GM12878 (cell line): Measurements from ENCODE around the gene GRK1. TPM values are rescaled to one million over a fixed set of nuclear protein-coding genes. Genes with fewer than 3 reads are reported as not detected.

Experiments
- ATAC-seq: fragments of 200-7000 bp; cut with Tn5 transposase; 3 replicates; pipeline ENCODE4 v1.9.1; 2020; ENCODE audit warnings: mild to moderate bottlenecking, moderate library complexity
- BruUV-seq: library from RNA; stranded (reverse); fragments of 400-500 nt; replicated peaks from 2 replicates; lab custom pipeline; 2021; lab: Mats Ljungman, UMichigan
- CTCF ChIA-PET: fragments of 300-600 bp; sonication (Branson Sonifier 250); formaldehyde crosslinking; extraction: SDS; loops from one replicate; lab custom pipeline; 2021; ENCODE audit warnings: inconsistent platforms; lab: Yijun Ruan, JAX
- POLR2A ChIA-PET: fragments of 350-600 bp; formaldehyde crosslinking; extraction: SDS; loops from one replicate; lab custom pipeline; 2021; ENCODE audit warnings: inconsistent platforms; lab: Charles Lee
- RAD21 ChIA-PET: fragments of 300-600 bp; sonication (Branson Sonifier 250); formaldehyde crosslinking; loops from one replicate; lab custom pipeline; 2023; ENCODE audit warnings: antibody characterized with exemption; ENCODE audit not compliant: unreplicated experiment; lab: Charles Lee
- SMC1A ChIA-PET: fragments of 300-600 bp; sonication (Branson Sonifier 250); formaldehyde crosslinking; loops from one replicate; lab custom pipeline; 2023; ENCODE audit not compliant: unreplicated experiment, uncharacterized antibody; lab: Charles Lee
- DNase-seq: peaks from one replicate; pipeline ENCODE4 v3.0.0-alpha.2; 2011; ENCODE audit warnings: low read depth, low spot score
- FAIRE-seq: peaks from 3 replicates; lab custom pipeline; 2011; peaks lifted over from hg19 to GRCh38; lab: Jason Lieb, UNC
- H2AFZ ChIP-seq: 2 replicates; pipeline ENCODE4 v1.6.0; 2011; ENCODE audit warnings: low read depth, low read length, control low read depth; ENCODE audit not compliant: control insufficient read depth
- H3K27ac ChIP-seq: 2 replicates; pipeline ENCODE4 v1.5.1; 2011; ENCODE audit warnings: control low read depth; ENCODE audit not compliant: control insufficient read depth, insufficient read depth
- H3K27me3 ChIP-seq, 2 experiments: replicated peaks in 1 of 2; 2 replicates each; pipeline versions ENCODE4 v1.6.0 to v1.6.1; 2011; ENCODE audit warnings: low read length in 1 of 2; ENCODE audit not compliant: control insufficient read depth in 2 of 2, insufficient read depth in 2 of 2
- H3K36me3 ChIP-seq, 2 experiments: 2 replicates each; pipeline ENCODE4 v1.5.1; 2011; ENCODE audit warnings: low read length in 1 of 2; ENCODE audit not compliant: control insufficient read depth in 2 of 2, insufficient read depth in 2 of 2
- H3K4me1 ChIP-seq: 2 replicates; pipeline ENCODE4 v1.6.1; 2011; ENCODE audit warnings: mild to moderate bottlenecking, low read length, moderate library complexity, mixed read lengths; ENCODE audit not compliant: control insufficient read depth, insufficient read depth
- H3K4me2 ChIP-seq: 2 replicates; pipeline ENCODE4 v1.6.0; 2011; ENCODE audit warnings: control low read depth; ENCODE audit not compliant: control insufficient read depth, insufficient read depth
- H3K4me3 ChIP-seq: fragments of 200-600 bp; sonication (generic); 2 replicates; pipeline ENCODE4 v1.5.1; 2016
- H3K79me2 ChIP-seq: 2 replicates; pipeline ENCODE4 v1.6.0; 2011; ENCODE audit warnings: low read length; ENCODE audit not compliant: control insufficient read depth, insufficient read depth
- H3K9ac ChIP-seq: 2 replicates; pipeline ENCODE4 v1.8.0; 2011; ENCODE audit warnings: low read length, control low read depth, mixed read lengths; ENCODE audit not compliant: control insufficient read depth, insufficient read depth
- H3K9me3 ChIP-seq: replicated peaks from 3 replicates; pipeline ENCODE4 v1.5.1; 2011; ENCODE audit warnings: mild to moderate bottlenecking, low read length; ENCODE audit not compliant: control insufficient read depth, insufficient read depth
- H4K20me1 ChIP-seq: 2 replicates; pipeline ENCODE4 v1.6.0; 2011; ENCODE audit not compliant: control insufficient read depth, insufficient read depth
- BRCA1 ChIP-seq: IDR thresholded peaks from 2 replicates; pipeline ENCODE4 v1.6.1; 2011; ENCODE audit warnings: low read depth, low read length, improper control_type of control experiment
- CHD4 ChIP-seq: fragments of 200-600 bp; sonication (generic); IDR thresholded peaks from 2 replicates; pipeline ENCODE4 v1.6.1; 2016; ENCODE audit warnings: mild to moderate bottlenecking
- CREB1 ChIP-seq: IDR thresholded peaks from 2 replicates; pipeline ENCODE4 v1.6.1; 2012; ENCODE audit warnings: low read depth, mild to moderate bottlenecking, inconsistent platforms
- EP300 ChIP-seq, 2 experiments: fragments of 150-350 bp in 1 of 2; IDR thresholded peaks; 2 replicates each; pipeline ENCODE4 v1.6.1; 2011 to 2012; ENCODE audit warnings: low read depth in 2 of 2, low read length in 2 of 2, borderline replicate concordance in 1 of 2, improper control_type of control experiment in 1 of 2, inconsistent platforms in 1 of 2; ENCODE audit not compliant: control insufficient read depth in 1 of 2
- FOXM1 ChIP-seq: IDR thresholded peaks from 2 replicates; pipeline ENCODE4 v1.6.1; 2012; ENCODE audit warnings: low read depth, mild to moderate bottlenecking, inconsistent platforms, low read length, moderate library complexity
- LARP7 ChIP-seq: fragments of 450-650 bp; IDR thresholded peaks from 2 replicates; pipeline ENCODE4 v1.6.1; 2017; ENCODE audit warnings: mild to moderate bottlenecking
- PML ChIP-seq: IDR thresholded peaks from 2 replicates; pipeline ENCODE4 v1.6.1; 2012; ENCODE audit warnings: low read length, inconsistent platforms
- POLR2A ChIP-seq: IDR thresholded peaks from 2 replicates; pipeline ENCODE4 v1.6.1; 2011; ENCODE audit warnings: low read depth, mild to moderate bottlenecking, low read length
- SIN3A ChIP-seq: IDR thresholded peaks from 2 replicates; pipeline ENCODE4 v1.6.1; 2012; ENCODE audit warnings: low read depth, low read length, improper control_type of control experiment
- SMC3 ChIP-seq: IDR thresholded peaks from 2 replicates; pipeline ENCODE4 v1.6.1; 2011; ENCODE audit warnings: low read length, improper control_type of control experiment, borderline replicate concordance
- SPI1 ChIP-seq: IDR thresholded peaks from 2 replicates; pipeline ENCODE4 v1.6.1; 2011; ENCODE audit warnings: low read depth, mild to moderate bottlenecking, low read length, moderate library complexity, borderline replicate concordance; ENCODE audit not compliant: insufficient read depth
- SREBF1 ChIP-seq: IDR thresholded peaks from 2 replicates; pipeline ENCODE4 v1.6.1; 2012; ENCODE audit warnings: mild to moderate bottlenecking, low read length
- SUZ12 ChIP-seq: fragments of 200-600 bp; sonication (generic); IDR thresholded peaks from one replicate; pipeline ENCODE4 v1.6.1; 2018; ENCODE audit warnings: antibody characterized with exemption, mild to moderate bottlenecking; ENCODE audit not compliant: unreplicated experiment
- USF1 ChIP-seq: IDR thresholded peaks from 2 replicates; pipeline ENCODE4 v1.6.1; 2011; ENCODE audit warnings: borderline replicate concordance, low read depth, mild to moderate bottlenecking, moderate library complexity, mixed read lengths, low read length; ENCODE audit not compliant: insufficient read depth; ENCODE audit errors: extremely low read length
- ZBTB33 ChIP-seq: fragments of 450-650 bp; IDR thresholded peaks from 2 replicates; pipeline ENCODE4 v1.6.1; 2017; ENCODE audit warnings: mild to moderate bottlenecking
- ZBTB4 ChIP-seq: fragments of 450-650 bp; formaldehyde crosslinking; IDR thresholded peaks from 2 replicates; pipeline ENCODE4 v1.4.0; 2022; ENCODE audit warnings: mild to moderate bottlenecking, moderate library complexity
- ZNF207 ChIP-seq: fragments of 450-650 bp; IDR thresholded peaks from 2 replicates; pipeline ENCODE4 v1.6.1; 2014; ENCODE audit warnings: antibody characterized with exemption, mild to moderate bottlenecking, borderline replicate concordance
- ZNF217 ChIP-seq: fragments of 450-650 bp; IDR thresholded peaks from 2 replicates; pipeline ENCODE4 v1.6.1; 2017; ENCODE audit warnings: antibody characterized with exemption, mild to moderate bottlenecking
- ZNF274 ChIP-seq: IDR thresholded peaks from one replicate; pipeline ENCODE4 v1.8.0; 2011; ENCODE audit not compliant: insufficient read length, insufficient read depth
- WGBS: methylation state at CpG from one replicate; pipeline ENCODE4 v1.1.6; 2016; ENCODE audit warnings: low lambda C conversion rate; ENCODE audit not compliant: insufficient replicate concordance, insufficient coverage; ENCODE audit errors: missing lambda C conversion rate; 5-methylcytosine and 5-hydroxymethylcytosine counted together
- in situ Hi-C: fragments of 300-500 bp; cut with MboI; formaldehyde crosslinking; loops from 9 replicates; pipeline ENCODE4 v1.14.3; 2018; ENCODE audit warnings: mixed read lengths
- intact Hi-C: fragments of 100-400 bp; cut with micrococcal nuclease; formaldehyde crosslinking; loops from one replicate; pipeline ENCODE4 v1.14.2; 2022; ENCODE audit not compliant: unreplicated experiment
- polyA plus RNA-seq, 11 experiments: library from polyadenylated mRNA; depleted of rRNA in 4 of 11; unstranded in 6 of 11; stranded (reverse) in 5 of 11; fragments of >200 nt; fragmentation: Nextera tagmentation in 4 of 11; fragmentation: Illumina TruSeq in 1 of 11; extraction: Ambion mirVana in 4 of 11; extraction: Trizol in 1 of 11; gene quantifications; 1 replicate in 1 of 11; 2 replicates in 10 of 11; pipeline versions ENCODE4 v1.2.1 to v1.2.3, GENCODE V29; 2011 to 2016; ENCODE audit warnings: inconsistent platforms in 2 of 11, missing spikeins in 2 of 11, low read depth in 1 of 11
- total RNA-seq, 4 experiments: library from RNA; depleted of rRNA in 3 of 4; stranded (reverse); fragments of >200 nt in 3 of 4; fragmentation: Illumina TruSeq in 1 of 4; extraction: Trizol in 1 of 4; gene quantifications; 2 replicates each; pipeline versions ENCODE4 v1.2.1 to v1.2.3, GENCODE V29; 2013 to 2021

GRK1 gene
- total and polyA plus RNA-seq, 10 of the 15 experiments (the other 5 are each of a cell fraction or from before 2014, with no cell fraction given): under 0.01 to 0.04 TPM; not detected in 8

- TF ChIP-seq SPI1 (no peak), EP300 (IDR thresholded peaks at IDR 0.05; ENCODE audit: borderline replicate concordance in 1 of 2, control insufficient read depth in 1 of 2, low read depth in 2 of 2, low read length in 2 of 2) (no peak), ZNF274 (no peak), SMC3 (no peak), ZBTB33 (no peak), ZNF207 (no peak), FOXM1 (no peak), LARP7 (no peak), POLR2A (no peak), PML (no peak), SREBF1 (no peak), ZBTB4 (CRISPR knock-in tag) (no peak), BRCA1 (no peak), ZNF217 (no peak), SUZ12 (no peak), CHD4 (no peak), USF1 (no peak), SIN3A (no peak), CREB1 (no peak)
- ChIA-PET SMC1A (no interaction called here), POLR2A (no interaction called here), CTCF (no interaction called here), RAD21 (no interaction called here)
- ATAC-seq: no peak
- no peak overlapping the region for H3K27ac ChIP-seq
- no peak for FAIRE-seq
- DNase-seq: no peak
- BruUV-seq: no TSS peak
- in situ Hi-C loops (no loop called here), intact Hi-C loops (no loop called here)
- no peaks in the 10 kb centered on the region for H3K36me3 ChIP-seq
- H3K4me2 ChIP-seq: no peak overlapping the region
- H2AFZ ChIP-seq: no peak overlapping the region
- no peaks in the 10 kb centered on the region for H4K20me1 ChIP-seq
- H3K79me2 ChIP-seq: no peaks in the 10 kb centered on the region
- H3K9me3 ChIP-seq: no peaks in the 10 kb centered on the region; the same call in 2 of the 3 replicates
- no peak overlapping the region for H3K9ac ChIP-seq
- H3K4me1 ChIP-seq: no peaks in the 10 kb centered on the region
- no peaks in the 10 kb centered on the region; a peak in 1 of 4 replicates for H3K27me3 ChIP-seq
- 63% methylated on average over 20 of the region's 34 CpGs for WGBS
- H3K4me3 ChIP-seq: no peak overlapping the region
Observed at GRCh38 chr13:113729187-113730019, 62.4 kb downstream of the GRK1 start.
